ENCODE results near the gene PPRC1.

The PPRC1 gene

GRCh38 chr10:102196893-102197292 is 64.1 kb downstream of the PPRC1 start:
- no peak for DNase-seq

- DNase-seq = no peak
Observed at GRCh38 chr10:102198027-102198426, 65.2 kb downstream of the PPRC1 start.

Measured in NCI-H82 (cell line).